Thoracic aorta (tissue), 2 donors: ENCODE measurements around the gene MIPOL1. TPM values are rescaled to one million over a fixed set of nuclear protein-coding genes. Genes with fewer than 3 reads are reported as not detected.

ENCODE experiments used
- ATAC-seq: fragments of 150-250 bp; one replicate; pipeline ENCODE4 v1.8.0; 2017; ENCODE audit warnings: low read depth; ENCODE audit not compliant: insufficient number of reproducible peaks, low FRiP score
- DNase-seq: peaks from one replicate; pipeline ENCODE4 v3.0.0-alpha.2; 2020; ENCODE audit warnings: low spot score
- H3K27ac ChIP-seq, 2 donors: fragments of 200-600 bp; sonication (generic); 1 replicate in 1 of 2; 2 replicates in 1 of 2; pipeline ENCODE4 v1.5.1; 2016; ENCODE audit warnings: mild to moderate bottlenecking in 2 of 2, moderate library complexity in 2 of 2
- H3K27me3 ChIP-seq: fragments of 200-600 bp; sonication (generic); replicated peaks from 2 replicates; pipeline ENCODE4 v1.6.0; 2016; ENCODE audit warnings: mild to moderate bottlenecking; ENCODE audit not compliant: insufficient read depth
- H3K36me3 ChIP-seq: fragments of 200-600 bp; sonication (generic); one replicate; pipeline ENCODE4 v1.5.1; 2016
- H3K4me1 ChIP-seq, 2 donors: fragments of 200-600 bp; sonication (generic); 1 replicate in 1 of 2; 2 replicates in 1 of 2; pipeline versions ENCODE4 v1.5.1 to v1.6.0; 2016; ENCODE audit warnings: low read depth in 2 of 2, mild to moderate bottlenecking in 1 of 2; ENCODE audit not compliant: control insufficient read depth in 1 of 2
- H3K4me3 ChIP-seq: fragments of 200-600 bp; sonication (generic); 2 replicates; pipeline ENCODE4 v1.5.1; 2016; ENCODE audit warnings: mild to moderate bottlenecking
- H3K9me3 ChIP-seq: fragments of 200-600 bp; sonication (generic); 2 replicates; pipeline ENCODE4 v1.5.1; 2016
- total RNA-seq, 2 donors: library from RNA; depleted of rRNA; stranded (reverse); fragments of >200 nt; gene quantifications; one replicate each; pipeline versions ENCODE4 v1.1.0 to v1.2.3, GENCODE V29; 2016
- TF ChIP-seq, protein P1 (sequence below): fragments of 200-600 bp; sonication (generic); IDR thresholded peaks from one replicate; pipeline ENCODE4 v1.5.1; 2019; ENCODE audit warnings: antibody characterized with exemption

MIPOL1 gene
- total RNA-seq, 2 donors from 2014 or later: 13.1 to 16.8 TPM

GRCh38 chr14:37589715-37590427 lies 392.1 kb downstream of the MIPOL1 start:
- Histone ChIP-seq H3K27me3 (peaks cover 57% of the 10 kb centered on the region), H3K4me1 (peaks cover 6 to 10% of the 10 kb centered on the region in 2 donors), H3K27ac (no peak overlapping the region), H3K36me3 (no peaks in the 10 kb centered on the region), H3K9me3 (no peaks in the 10 kb centered on the region), H3K4me3 (no peak overlapping the region)
- TF ChIP-seq, protein P1, sequence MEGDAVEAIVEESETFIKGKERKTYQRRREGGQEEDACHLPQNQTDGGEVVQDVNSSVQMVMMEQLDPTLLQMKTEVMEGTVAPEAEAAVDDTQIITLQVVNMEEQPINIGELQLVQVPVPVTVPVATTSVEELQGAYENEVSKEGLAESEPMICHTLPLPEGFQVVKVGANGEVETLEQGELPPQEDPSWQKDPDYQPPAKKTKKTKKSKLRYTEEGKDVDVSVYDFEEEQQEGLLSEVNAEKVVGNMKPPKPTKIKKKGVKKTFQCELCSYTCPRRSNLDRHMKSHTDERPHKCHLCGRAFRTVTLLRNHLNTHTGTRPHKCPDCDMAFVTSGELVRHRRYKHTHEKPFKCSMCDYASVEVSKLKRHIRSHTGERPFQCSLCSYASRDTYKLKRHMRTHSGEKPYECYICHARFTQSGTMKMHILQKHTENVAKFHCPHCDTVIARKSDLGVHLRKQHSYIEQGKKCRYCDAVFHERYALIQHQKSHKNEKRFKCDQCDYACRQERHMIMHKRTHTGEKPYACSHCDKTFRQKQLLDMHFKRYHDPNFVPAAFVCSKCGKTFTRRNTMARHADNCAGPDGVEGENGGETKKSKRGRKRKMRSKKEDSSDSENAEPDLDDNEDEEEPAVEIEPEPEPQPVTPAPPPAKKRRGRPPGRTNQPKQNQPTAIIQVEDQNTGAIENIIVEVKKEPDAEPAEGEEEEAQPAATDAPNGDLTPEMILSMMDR: no peak
- no peak for ATAC-seq
- DNase-seq: no peak

DNA sequence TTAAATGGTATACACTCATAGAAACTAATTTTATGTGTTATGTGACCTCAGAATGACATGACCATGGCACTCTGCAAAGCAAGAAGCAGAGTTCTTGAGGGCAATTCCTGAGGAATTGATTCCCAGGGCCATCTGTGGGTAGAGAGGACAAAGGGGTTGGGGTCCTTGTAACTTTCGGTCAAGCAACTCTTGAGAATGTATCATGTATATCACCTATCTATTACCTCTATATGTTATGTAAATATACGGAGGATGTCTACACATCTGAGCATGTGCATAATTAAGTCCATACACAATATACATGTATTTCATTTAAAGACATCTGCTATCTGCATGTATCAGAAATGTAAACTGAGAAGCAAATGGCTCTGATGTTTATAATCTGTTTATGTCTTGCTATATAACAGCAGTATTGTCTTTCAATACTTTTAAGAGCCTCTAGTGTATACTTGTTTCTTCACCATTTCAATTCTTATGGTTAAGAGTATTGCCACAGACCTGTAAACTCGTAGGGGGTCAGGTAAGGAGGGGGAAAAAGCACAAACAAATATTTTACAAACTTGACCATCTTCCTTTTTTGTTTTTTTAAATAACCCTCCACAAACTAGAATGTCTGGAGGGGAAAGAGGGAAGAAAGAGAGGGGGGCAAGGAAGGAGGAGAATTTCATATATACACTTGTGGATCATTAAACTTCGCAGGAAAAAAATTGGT lies 392.8 kb downstream of the MIPOL1 start:
- Histone ChIP-seq H3K9me3 (no peaks in the 10 kb centered on the region), H3K27ac (no peak overlapping the region), H3K27me3 (peaks cover 50% of the 10 kb centered on the region), H3K4me1 (peaks cover 6 to 14% of the 10 kb centered on the region in 2 donors), H3K4me3 (no peak overlapping the region), H3K36me3 (no peaks in the 10 kb centered on the region)
- no peak for ATAC-seq
- TF ChIP-seq, protein P1: no peak
- DNase-seq: no peak

GRCh38 chr14:37591311-37591940 lies 393.7 kb downstream of the MIPOL1 start:
- TF ChIP-seq, protein P1: no peak
- no peaks in the 10 kb centered on the region for H3K9me3 ChIP-seq
- ATAC-seq (no peak), DNase-seq (no peak)
- H3K36me3 ChIP-seq: no peaks in the 10 kb centered on the region
- H3K4me1 ChIP-seq: peaks cover 6 to 21% of the 10 kb centered on the region in 2 donors
- H3K27me3 ChIP-seq: peaks cover 55% of the 10 kb centered on the region
- H3K27ac ChIP-seq: no peak overlapping the region
- no peak overlapping the region for H3K4me3 ChIP-seq

DNA sequence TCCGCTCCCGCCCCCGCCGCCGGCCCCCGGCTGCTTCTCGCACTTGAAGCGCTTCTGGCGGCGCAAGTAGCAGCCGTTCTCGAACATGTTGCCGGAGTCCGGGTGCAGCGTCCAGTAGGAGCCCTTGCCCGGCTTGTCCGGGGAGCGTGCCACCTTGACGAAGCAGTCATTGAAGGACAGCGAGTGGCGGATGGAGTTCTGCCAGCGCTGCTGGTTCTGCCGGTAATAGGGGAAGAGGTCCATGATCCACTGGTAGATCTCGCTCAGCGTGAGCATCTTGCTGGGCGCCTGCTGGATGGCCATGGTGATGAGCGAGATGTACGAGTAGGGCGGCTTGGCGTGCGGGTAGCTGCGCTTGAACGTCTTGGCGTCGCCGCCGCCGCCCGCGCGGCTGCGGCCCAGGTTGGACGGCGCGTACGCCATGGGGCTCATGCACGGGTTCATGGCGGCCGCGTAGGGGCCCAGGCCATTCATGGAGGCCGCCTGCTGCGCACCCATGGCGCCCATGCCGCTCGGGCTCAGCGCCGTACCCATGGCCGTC lies 394.3 kb downstream of the MIPOL1 start:
- H3K4me3 ChIP-seq: no peak overlapping the region
- no peaks in the 10 kb centered on the region for H3K36me3 ChIP-seq
- H3K27ac ChIP-seq: no peak overlapping the region
- H3K27me3 ChIP-seq: peaks cover 54% of the 10 kb centered on the region
- peaks cover 6 to 21% of the 10 kb centered on the region in 2 donors for H3K4me1 ChIP-seq
- ATAC-seq (no peak), DNase-seq (no peak)
- TF ChIP-seq, protein P1: no peak
- no peaks in the 10 kb centered on the region for H3K9me3 ChIP-seq
